K562 (cell line): Measurements from ENCODE around the gene CHAC1. TPM values are rescaled to one million over a fixed set of nuclear protein-coding genes. Genes with fewer than 3 reads are reported as not detected.

Experiments used
- HIVEP1 ChIP-seq: fragments of 250-450 bp; sonication (Bioruptor Pico); IDR thresholded peaks from 2 replicates; pipeline ENCODE4 v1.4.0; 2020; ENCODE audit warnings: mild to moderate bottlenecking
- PRDM10 ChIP-seq: fragments of 450-650 bp; IDR thresholded peaks from 2 replicates; pipeline ENCODE4 v1.6.1; 2018; ENCODE audit not compliant: partially characterized antibody
- RBBP5 ChIP-seq: fragments of 200-600 bp; sonication (generic); IDR thresholded peaks from 2 replicates; pipeline ENCODE4 v1.6.1; 2012; ENCODE audit warnings: borderline replicate concordance, mild to moderate bottlenecking, low read length, control low read depth, inconsistent platforms; ENCODE audit not compliant: insufficient read depth, poor library complexity, severe bottlenecking
- ZNF280B ChIP-seq: fragments of 250-450 bp; sonication (Bioruptor Pico); IDR thresholded peaks from 2 replicates; pipeline ENCODE4 v1.5.1; 2021; ENCODE audit warnings: mild to moderate bottlenecking
- ZNF407 ChIP-seq: fragments of 450-650 bp; IDR thresholded peaks from 2 replicates; pipeline ENCODE4 v1.6.1; 2016; ENCODE audit warnings: low read depth
- ZNF609 ChIP-seq: sonication (generic); formaldehyde crosslinking; IDR thresholded peaks from 2 replicates; pipeline ENCODE4 v1.8.1; 2023; ENCODE audit warnings: missing genetic modification reagents, mild to moderate bottlenecking, borderline replicate concordance
- ZNF75A ChIP-seq: fragments of 450-650 bp; formaldehyde crosslinking; IDR thresholded peaks from 2 replicates; pipeline ENCODE4 v1.4.0; 2020; ENCODE audit warnings: mild to moderate bottlenecking
- polyA plus RNA-seq, 8 experiments: library from polyadenylated mRNA; depleted of rRNA in 4 of 8; stranded (reverse) in 5 of 8; unstranded in 3 of 8; fragments of >200 nt; fragmentation: Nextera tagmentation in 2 of 8; fragmentation: Illumina TruSeq in 1 of 8; extraction: Ambion mirVana in 2 of 8; extraction: Trizol in 1 of 8; gene quantifications; 2 replicates each; pipeline versions ENCODE4 v1.2.1 to v1.2.3, GENCODE V29; 2011 to 2014; ENCODE audit warnings: inconsistent platforms in 1 of 8, missing spikeins in 1 of 8
- total RNA-seq, 7 experiments: library from RNA; depleted of rRNA in 6 of 7; stranded (reverse); fragments of >200 nt in 6 of 7; fragmentation: Illumina TruSeq in 2 of 7; extraction: Trizol in 2 of 7; gene quantifications; 2 replicates each; pipeline versions ENCODE4 v1.2.1 to v1.2.3, GENCODE V29; 2011 to 2021; ENCODE audit warnings: low replicate concordance in 1 of 7

CHAC1 gene
- total and polyA plus RNA-seq, 9 of the 15 experiments (the other 6 are each of a cell fraction or from before 2014, with no cell fraction given), result 0.47 to 39.0 (median 7.5) TPM

GRCh38 chr15:40952901-40953712, at the start of gene CHAC1 (continued):
- no peak for TF ChIP-seq ZNF407
- no peak for TF ChIP-seq ZNF75A (CRISPR knock-in tag)
- no peak for TF ChIP-seq ZNF280B
- TF ChIP-seq HIVEP1 (CRISPR knock-in tag), result no peak
- peak; percentile 44 for TF ChIP-seq RBBP5
- no peak for TF ChIP-seq PRDM10
- TF ChIP-seq ZNF609, result no peak
